ENCODE data around the gene MIPEP.
A peak's percentile ranks its signal among the peaks of the same experiment; 100 is the strongest.
"Not testable (repeated sequence)": the region's sequence is repeated elsewhere in the genome, so short reads cannot be mapped to it uniquely, and the experiment has no call there.

The MIPEP gene

GRCh38 chr13:23883255-23883654 is 5.9 kb downstream of the MIPEP start:
- TF ChIP-seq CTCF (IDR thresholded peaks at IDR 0.05; ENCODE audit: low read depth, low read length): no peak

GRCh38 chr13:23881402-23881800 is 7.8 kb downstream of the MIPEP start:
- not testable (repeated sequence) for DNase-seq (ENCODE audit: extremely low read depth, low read depth)

More at GRCh38 chr13:23883255-23883654, 5.9 kb downstream of the MIPEP start:
- DNase-seq (ENCODE audit: extremely low read depth, low read depth): no peak

- DNase-seq (ENCODE audit: extremely low read depth, low read depth): not testable (repeated sequence)
These were observed 8.5 kb downstream of the MIPEP start for GRCh38 chr13:23880493-23881401.

- DNase-seq (ENCODE audit: extremely low read depth, low read depth): no peak
- TF ChIP-seq CTCF (IDR thresholded peaks at IDR 0.05; ENCODE audit: low read depth, low read length): no peak
These were observed 11.9 kb downstream of the MIPEP start for GRCh38 chr13:23877286-23877685.

GRCh38 chr13:23876265-23876664 is 12.9 kb downstream of the MIPEP start:
- TF ChIP-seq CTCF (IDR thresholded peaks at IDR 0.05; ENCODE audit: low read depth, low read length): peak; percentile 43
- no peak for DNase-seq (ENCODE audit: extremely low read depth, low read depth)

GRCh38 chr13:23871616-23872220 is 17.5 kb downstream of the MIPEP start:
- TF ChIP-seq CTCF (IDR thresholded peaks at IDR 0.05; ENCODE audit: low read depth, low read length): peak; percentile 37
- no peak for DNase-seq (ENCODE audit: extremely low read depth, low read depth)

GRCh38 chr13:23870356-23871140 is 18.7 kb downstream of the MIPEP start:
- no peak; the same call in none of the 2 replicates for TF ChIP-seq CTCF (IDR thresholded peaks at IDR 0.05; ENCODE audit: low read depth, low read length)
- DNase-seq (ENCODE audit: extremely low read depth, low read depth): no peak

GRCh38 chr13:23868521-23868920 is 20.7 kb downstream of the MIPEP start:
- TF ChIP-seq CTCF (IDR thresholded peaks at IDR 0.05; ENCODE audit: low read depth, low read length): no peak
- no peak for DNase-seq (ENCODE audit: extremely low read depth, low read depth)
